ENCODE results near the gene GAGE1. TPM values are rescaled to one million over a fixed set of nuclear protein-coding genes. Genes with fewer than 3 reads are reported as not detected.
"Not testable (repeated sequence)": the region's sequence is repeated elsewhere in the genome, so short reads cannot be mapped to it uniquely, and the experiment has no call there.

GAGE1 gene
- not detected for polyA plus RNA-seq

GRCh38 chrX:49598720-49599119 lies at the start of gene GAGE1:
TSS of gene GAGE1 (plus strand) at chrX:49599020. CDS start at chrX:49600175, 1,155 bp downstream.
- not testable (repeated sequence) for H3K4me1 Mint-ChIP-seq; H3K27me3 Mint-ChIP-seq (ENCODE audit: low read depth in 3 of 3); H3K27ac Mint-ChIP-seq; H3K9me3 Mint-ChIP-seq; DNase-seq; H3K4me3 Mint-ChIP-seq; H3K36me3 Mint-ChIP-seq

GRCh38 chrX:49550989-49551388 lies 47.8 kb upstream of the GAGE1 start, which contains the start of gene GAGE12E:
TSS of gene GAGE12E (plus strand) at chrX:49551289. CDS start at chrX:49552444, 1,155 bp downstream.
- not testable (repeated sequence) for H3K9me3 Mint-ChIP-seq; H3K36me3 Mint-ChIP-seq; DNase-seq; H3K4me3 Mint-ChIP-seq; H3K27ac Mint-ChIP-seq; H3K4me1 Mint-ChIP-seq; H3K27me3 Mint-ChIP-seq (ENCODE audit: low read depth in 3 of 3)

GRCh38 chrX:49560542-49560941 lies 38.3 kb upstream of the GAGE1 start, which contains the start of gene GAGE12F:
TSS of gene GAGE12F (plus strand) at chrX:49560842. CDS start at chrX:49561997, 1,155 bp downstream.
- H3K27ac Mint-ChIP-seq; H3K4me3 Mint-ChIP-seq; H3K9me3 Mint-ChIP-seq; H3K36me3 Mint-ChIP-seq; H3K27me3 Mint-ChIP-seq (ENCODE audit: low read depth in 3 of 3); H3K4me1 Mint-ChIP-seq; DNase-seq: not testable (repeated sequence)

- not testable (repeated sequence) for DNase-seq; H3K36me3 Mint-ChIP-seq; H3K27ac Mint-ChIP-seq; H3K9me3 Mint-ChIP-seq; H3K27me3 Mint-ChIP-seq (ENCODE audit: low read depth in 3 of 3); H3K4me3 Mint-ChIP-seq; H3K4me1 Mint-ChIP-seq
Measured at GRCh38 chrX:49568728-49569127, 30.1 kb upstream of the GAGE1 start.

- not testable (repeated sequence) for H3K27ac Mint-ChIP-seq; DNase-seq; H3K27me3 Mint-ChIP-seq (ENCODE audit: low read depth in 3 of 3); H3K36me3 Mint-ChIP-seq; H3K9me3 Mint-ChIP-seq; H3K4me1 Mint-ChIP-seq; H3K4me3 Mint-ChIP-seq
Measured at GRCh38 chrX:49569152-49569551, 29.7 kb upstream of the GAGE1 start.

- DNase-seq; H3K27ac Mint-ChIP-seq; H3K4me3 Mint-ChIP-seq; H3K36me3 Mint-ChIP-seq; H3K4me1 Mint-ChIP-seq; H3K27me3 Mint-ChIP-seq (ENCODE audit: low read depth in 3 of 3); H3K9me3 Mint-ChIP-seq: not testable (repeated sequence)
Measured at GRCh38 chrX:49570100-49570499, 28.7 kb upstream of the GAGE1 start, which contains the start of gene GAGE12G. TSS of gene GAGE12G (plus strand) at chrX:49570400. CDS start at chrX:49571555, 1,155 bp downstream.

- not testable (repeated sequence) for H3K27me3 Mint-ChIP-seq (ENCODE audit: low read depth in 3 of 3)
Measured at GRCh38 chrX:49579649-49580048, 19.2 kb upstream of the GAGE1 start, which contains the start of gene GAGE12H. TSS of gene GAGE12H (plus strand) at chrX:49579949. CDS start at chrX:49581104, 1,155 bp downstream.

GRCh38 chrX:49589196-49589595 lies 9.6 kb upstream of the GAGE1 start, which contains the start of gene GAGE2A:
TSS of gene GAGE2A (plus strand) at chrX:49589496. CDS start at chrX:49590651, 1,155 bp downstream.
- H3K4me3 Mint-ChIP-seq; H3K4me1 Mint-ChIP-seq; H3K27ac Mint-ChIP-seq; DNase-seq; H3K36me3 Mint-ChIP-seq; H3K27me3 Mint-ChIP-seq (ENCODE audit: low read depth in 3 of 3); H3K9me3 Mint-ChIP-seq: not testable (repeated sequence)

More at GRCh38 chrX:49579649-49580048, 19.2 kb upstream of the GAGE1 start, which contains the start of gene GAGE12H:
- H3K4me3 Mint-ChIP-seq, H3K36me3 Mint-ChIP-seq, DNase-seq, H3K4me1 Mint-ChIP-seq, H3K27ac Mint-ChIP-seq, H3K9me3 Mint-ChIP-seq: not testable (repeated sequence)

GRCh38 chrX:49589769-49590478 lies 8.9 kb upstream of the GAGE1 start:
- H3K4me1 Mint-ChIP-seq; H3K27me3 Mint-ChIP-seq (ENCODE audit: low read depth in 3 of 3); H3K36me3 Mint-ChIP-seq: not testable (repeated sequence)

GRCh38 chrX:49590488-49590887 lies 8.3 kb upstream of the GAGE1 start:
- not testable (repeated sequence) for DNase-seq

More at GRCh38 chrX:49589769-49590478, 8.9 kb upstream of the GAGE1 start:
- not testable (repeated sequence) for H3K27ac Mint-ChIP-seq, H3K9me3 Mint-ChIP-seq, H3K4me3 Mint-ChIP-seq
- peak in 1 of 3 donors; percentile 2 for DNase-seq

GRCh38 chrX:49610718-49611310 lies 12.0 kb downstream of the GAGE1 start:
- H3K36me3 Mint-ChIP-seq = no peaks in the 10 kb centered on the region
- no peak overlapping the region for H3K4me3 Mint-ChIP-seq
- peaks cover 0 to 6% (median 2%) of the 10 kb centered on the region in 3 donors for H3K27me3 Mint-ChIP-seq (ENCODE audit: low read depth in 3 of 3)
- DNase-seq = no peak
- no peaks in the 10 kb centered on the region for H3K9me3 Mint-ChIP-seq
- no peaks in the 10 kb centered on the region for H3K4me1 Mint-ChIP-seq
- H3K27ac Mint-ChIP-seq = no peak overlapping the region

More at GRCh38 chrX:49590488-49590887, 8.3 kb upstream of the GAGE1 start:
- not testable (repeated sequence) for H3K36me3 Mint-ChIP-seq; H3K27me3 Mint-ChIP-seq (ENCODE audit: low read depth in 3 of 3); H3K9me3 Mint-ChIP-seq; H3K4me1 Mint-ChIP-seq; H3K4me3 Mint-ChIP-seq; H3K27ac Mint-ChIP-seq

- Mint-ChIP-seq H3K9me3 (no peaks in the 10 kb centered on the region), H3K27ac (no peak overlapping the region), H3K27me3 (ENCODE audit: low read depth in 3 of 3) (peaks cover 0 to 5% (median 0%) of the 10 kb centered on the region in 3 donors), H3K36me3 (no peaks in the 10 kb centered on the region), H3K4me1 (no peaks in the 10 kb centered on the region), H3K4me3 (no peak overlapping the region)
- DNase-seq = no peak
Measured at GRCh38 chrX:49618574-49618973, 19.8 kb downstream of the GAGE1 start.

GRCh38 chrX:49627086-49627777 lies 28.4 kb downstream of the GAGE1 start:
- no peaks in the 10 kb centered on the region for H3K4me1 Mint-ChIP-seq
- H3K27ac Mint-ChIP-seq = no peak overlapping the region
- peaks cover 0 to 12% (median 4%) of the 10 kb centered on the region in 3 donors for H3K27me3 Mint-ChIP-seq (ENCODE audit: low read depth in 3 of 3)
- H3K9me3 Mint-ChIP-seq = peaks cover 0 to 3% (median 1%) of the 10 kb centered on the region in 6 donors
- H3K4me3 Mint-ChIP-seq = peak overlapping the region; percentile 37 to 74 (median 58)
- peak in 2 of 3 donors; percentile 6 to 11 for DNase-seq
- no peaks in the 10 kb centered on the region for H3K36me3 Mint-ChIP-seq
